Daoy (cell line): ENCODE results near the gene CRIP2. TPM values are rescaled to one million over a fixed set of nuclear protein-coding genes. Genes with fewer than 3 reads are reported as not detected.

Source experiments
- DNase-seq: peaks from one replicate; pipeline ENCODE4 v3.0.0-alpha.2; 2015; ENCODE audit warnings: low read depth
- total RNA-seq: library from RNA; depleted of rRNA; stranded (reverse); fragments of >200 nt; shearing (Covaris generic); gene quantifications from 2 replicates; pipeline ENCODE4 v1.2.3, GENCODE V29; 2014; rRNA removed

Gene CRIP2
- total RNA-seq, 1 experiment from 2014 or later, result 94.1 TPM

DNA sequence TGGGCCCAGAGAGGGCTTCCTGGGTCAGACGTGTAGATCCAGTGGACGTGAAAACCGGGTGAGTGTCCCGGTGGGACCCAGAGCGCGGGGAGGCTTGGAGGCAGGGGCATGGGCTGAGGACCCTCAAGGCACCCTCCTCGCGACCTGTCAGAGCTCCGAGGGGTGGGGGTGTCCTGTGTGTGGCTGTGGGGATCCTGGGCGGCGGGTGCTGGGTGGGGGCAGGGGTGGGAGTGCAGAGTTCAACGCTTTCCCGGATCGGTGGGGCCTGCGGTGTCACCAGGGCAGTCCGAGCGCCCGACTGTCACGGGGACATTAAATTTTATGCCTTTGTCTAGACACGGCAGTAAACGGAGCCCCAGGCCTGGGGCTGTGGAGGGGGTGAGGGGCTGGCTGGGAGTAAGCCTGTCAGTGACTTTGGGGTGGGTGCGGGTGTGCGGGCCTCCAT lies 52.8 kb downstream of the CRIP2 start:
- DNase-seq, result no peak

- peak; percentile 88 for DNase-seq
Observed at GRCh38 chr14:105527826-105528585, 53.4 kb downstream of the CRIP2 start.

DNA sequence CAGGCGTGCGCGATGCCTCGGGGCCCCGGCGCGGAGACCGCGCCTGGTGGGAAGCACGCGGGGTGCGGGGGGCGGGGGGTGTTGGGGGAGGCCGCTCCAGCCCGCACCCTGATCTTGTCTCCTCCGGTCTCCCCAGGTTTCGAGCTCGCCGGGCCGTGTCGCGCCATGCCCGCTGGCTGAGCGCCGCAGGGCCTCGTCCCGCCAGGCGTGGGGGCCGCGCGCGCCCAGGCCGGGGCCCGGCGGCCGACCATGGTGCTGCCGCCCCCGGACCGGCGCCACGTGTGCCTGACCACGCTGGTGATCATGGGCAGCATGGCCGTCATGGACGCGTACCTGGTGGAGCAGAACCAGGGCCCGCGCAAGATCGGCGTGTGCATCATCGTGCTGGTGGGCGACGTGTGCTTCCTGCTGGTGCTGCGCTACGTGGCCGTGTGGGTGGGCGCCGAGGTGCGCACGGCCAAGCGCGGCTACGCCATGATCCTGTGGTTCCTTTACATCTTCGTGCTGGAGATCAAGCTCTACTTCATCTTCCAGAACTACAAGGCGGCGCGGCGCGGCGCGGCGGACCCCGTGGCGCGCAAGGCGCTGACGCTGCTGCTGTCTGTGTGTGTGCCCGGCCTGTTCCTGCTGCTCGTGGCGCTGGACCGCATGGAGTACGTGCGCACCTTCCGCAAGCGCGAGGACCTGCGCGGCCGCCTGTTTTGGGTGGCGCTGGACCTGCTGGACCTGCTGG lies 54.1 kb downstream of the CRIP2 start:
- DNase-seq, result no peak

- DNase-seq, result no peak
Observed at GRCh38 chr14:105529319-105529568, 54.6 kb downstream of the CRIP2 start.

Other genes starting within 250 kb of the CRIP2 start
- 43.3 and 51.3 TPM in 2 replicates for gene BTBD6, start 226.3 kb upstream of the CRIP2 start, total RNA-seq
- gene BRF1, start 173.8 kb upstream of the CRIP2 start, total RNA-seq, result 39.9 and 41.7 TPM in 2 replicates
- gene PACS2, start 160.1 kb upstream of the CRIP2 start, total RNA-seq, result 11.6 and 28.2 TPM in 2 replicates
- gene TEX22, start 76.3 kb upstream of the CRIP2 start, total RNA-seq, result 0.29 and 1.3 TPM in 2 replicates
- gene MTA1, start 55.0 kb upstream of the CRIP2 start, total RNA-seq, result 37.9 and 49.1 TPM in 2 replicates
- 15.0 and 20.4 TPM in 2 replicates for gene CRIP1, start 12.1 kb downstream of the CRIP2 start, total RNA-seq
- 61.9 and 73.5 TPM in 2 replicates for gene TEDC1, start 16.4 kb downstream of the CRIP2 start, total RNA-seq
- 8.4 and 8.7 TPM in 2 replicates for gene TMEM121, start 51.8 kb downstream of the CRIP2 start, total RNA-seq